HG02840 (cell line): Measurements from ENCODE around the gene USP37.
"Not testable (repeated sequence)": the region's sequence is repeated elsewhere in the genome, so short reads cannot be mapped to it uniquely, and the experiment has no call there.

Experiments
- ATAC-seq: cut with Tn5 transposase; IDR thresholded peaks from one replicate; pipeline ENCODE4 v1.9.1; 2021; ENCODE audit warnings: mild to moderate bottlenecking, moderate library complexity, moderate number of reproducible peaks; ENCODE audit not compliant: unreplicated experiment, low FRiP score

Gene USP37

DNA sequence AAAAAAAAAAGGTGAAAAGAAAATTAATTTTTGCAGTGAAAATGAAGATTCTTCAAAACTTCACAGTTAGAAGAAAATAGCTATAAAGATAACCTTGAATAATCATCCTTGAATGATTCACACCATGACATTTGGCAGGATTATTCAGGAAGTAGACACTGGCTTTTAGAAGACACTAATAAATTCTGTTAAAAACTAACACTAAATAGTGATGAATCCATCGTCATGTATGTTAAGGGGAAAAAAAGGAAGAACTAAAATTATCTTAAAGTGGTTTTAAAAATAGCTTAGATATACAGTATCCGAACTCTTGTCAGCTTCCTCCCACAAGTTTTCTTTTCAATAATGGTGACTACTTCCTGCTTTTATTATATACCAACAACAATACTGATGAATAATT lies 10.2 kb downstream of the USP37 start:
- ATAC-seq, result no peak

DNA sequence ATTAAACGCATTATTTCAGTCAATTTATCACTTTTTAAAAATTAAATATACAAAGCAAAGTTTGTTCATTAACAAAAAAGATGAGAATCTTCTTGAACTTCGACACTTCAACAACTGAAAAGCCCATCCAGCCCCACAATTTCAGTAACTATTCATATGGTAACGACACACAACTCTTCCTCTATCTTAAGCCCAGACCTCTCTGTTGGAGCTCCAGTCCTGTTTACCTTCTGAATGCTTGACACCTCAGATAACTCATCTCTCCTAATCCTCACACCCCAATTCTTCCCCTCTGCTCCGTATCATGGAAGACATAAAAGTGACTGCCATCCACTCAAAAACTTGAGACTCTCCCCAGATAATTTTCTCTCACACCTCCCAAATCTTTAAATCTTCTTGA lies 12.6 kb downstream of the USP37 start:
- ATAC-seq, result no peak

DNA sequence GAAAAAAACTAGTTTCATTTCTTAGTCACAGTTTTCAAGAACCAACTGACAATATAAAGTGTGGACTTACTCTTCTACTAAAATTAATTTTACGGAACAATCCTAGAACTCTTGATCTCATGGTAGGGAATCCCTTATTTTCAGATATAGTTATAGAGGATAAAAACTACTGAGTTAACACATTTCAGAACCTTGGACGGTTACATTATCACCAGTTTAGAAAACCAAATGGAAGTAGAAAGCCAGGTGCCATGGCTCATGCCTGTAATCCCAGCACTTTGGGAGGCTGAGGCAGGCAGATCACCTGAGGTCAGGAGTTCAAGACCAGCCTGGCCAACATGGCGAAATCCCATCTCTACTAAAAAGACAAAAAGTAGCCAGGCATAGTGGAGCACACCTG lies 13.9 kb downstream of the USP37 start:
- not testable (repeated sequence) for ATAC-seq

DNA sequence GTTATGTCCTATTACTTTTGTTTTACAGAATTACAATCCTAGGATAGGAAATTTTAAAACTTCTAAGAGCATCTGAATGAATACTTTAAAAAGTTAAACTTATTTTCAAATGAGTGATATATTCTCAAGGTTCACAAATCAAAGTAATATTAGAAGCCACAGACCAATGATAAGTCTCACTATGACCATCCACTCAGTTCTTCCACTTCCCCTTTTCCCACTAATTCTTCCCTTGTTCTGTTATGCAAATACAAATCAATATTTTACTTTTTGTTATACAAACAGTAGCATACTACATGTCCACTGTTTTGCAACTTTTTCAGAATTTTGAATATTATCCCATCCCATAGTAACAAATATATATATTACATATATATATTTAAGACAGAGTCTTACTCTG lies 20.2 kb downstream of the USP37 start:
- ATAC-seq, result no peak

DNA sequence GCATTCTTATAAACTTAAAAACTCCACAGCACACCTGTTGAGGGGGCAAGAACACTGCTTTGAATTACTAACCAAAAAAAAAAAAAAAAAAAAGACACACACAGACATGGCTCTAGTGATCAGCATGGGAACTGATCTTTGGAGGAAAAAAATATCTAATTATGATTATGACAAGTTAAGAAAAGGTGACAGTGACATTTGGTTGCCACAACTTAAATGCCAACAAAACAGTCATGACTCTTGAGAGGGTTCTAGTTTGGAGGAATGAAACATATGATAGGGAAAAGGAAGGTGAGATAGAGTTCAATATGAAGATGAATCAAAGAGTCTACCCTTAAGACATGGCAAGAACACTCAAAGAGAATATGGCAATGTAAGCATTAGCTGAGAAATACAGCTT lies 20.6 kb downstream of the USP37 start:
- no peak for ATAC-seq

DNA sequence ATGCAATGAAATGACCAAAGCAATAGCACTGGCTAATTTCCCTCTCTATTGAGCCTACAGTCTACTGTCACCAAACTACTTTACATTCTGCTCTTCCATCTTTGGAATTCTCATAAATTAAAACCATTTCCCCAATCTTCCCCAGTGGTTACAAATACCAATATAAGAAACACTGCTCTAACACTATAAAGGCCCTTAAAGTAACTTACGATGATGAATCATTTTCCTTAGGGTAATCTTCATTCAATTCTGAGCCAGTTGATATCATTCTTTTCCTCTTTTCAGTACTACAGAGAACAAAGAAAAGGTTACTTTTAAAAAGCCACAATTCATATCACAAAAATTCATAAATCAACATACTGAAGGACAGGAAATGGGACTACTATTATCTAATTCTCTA lies 22.1 kb downstream of the USP37 start:
- no peak for ATAC-seq

DNA sequence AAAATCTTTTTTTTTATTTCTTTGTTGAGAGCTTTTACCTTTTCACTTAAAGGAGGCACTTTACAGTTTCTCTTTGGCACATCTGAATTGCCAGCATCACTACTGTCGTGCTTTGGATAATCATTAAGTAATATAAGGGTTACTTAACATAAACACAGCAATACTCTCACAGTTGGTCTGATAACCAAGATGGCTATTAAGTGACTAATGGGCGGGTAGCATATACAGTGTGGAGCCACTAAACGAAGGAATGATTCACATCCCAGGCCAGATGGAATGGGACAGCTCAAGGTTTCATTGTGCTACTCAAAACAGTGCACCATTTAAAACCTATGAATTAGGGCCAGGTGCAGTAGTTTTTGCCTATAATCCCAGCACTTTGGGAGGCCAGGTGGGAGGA lies 28.1 kb downstream of the USP37 start:
- no peak for ATAC-seq

DNA sequence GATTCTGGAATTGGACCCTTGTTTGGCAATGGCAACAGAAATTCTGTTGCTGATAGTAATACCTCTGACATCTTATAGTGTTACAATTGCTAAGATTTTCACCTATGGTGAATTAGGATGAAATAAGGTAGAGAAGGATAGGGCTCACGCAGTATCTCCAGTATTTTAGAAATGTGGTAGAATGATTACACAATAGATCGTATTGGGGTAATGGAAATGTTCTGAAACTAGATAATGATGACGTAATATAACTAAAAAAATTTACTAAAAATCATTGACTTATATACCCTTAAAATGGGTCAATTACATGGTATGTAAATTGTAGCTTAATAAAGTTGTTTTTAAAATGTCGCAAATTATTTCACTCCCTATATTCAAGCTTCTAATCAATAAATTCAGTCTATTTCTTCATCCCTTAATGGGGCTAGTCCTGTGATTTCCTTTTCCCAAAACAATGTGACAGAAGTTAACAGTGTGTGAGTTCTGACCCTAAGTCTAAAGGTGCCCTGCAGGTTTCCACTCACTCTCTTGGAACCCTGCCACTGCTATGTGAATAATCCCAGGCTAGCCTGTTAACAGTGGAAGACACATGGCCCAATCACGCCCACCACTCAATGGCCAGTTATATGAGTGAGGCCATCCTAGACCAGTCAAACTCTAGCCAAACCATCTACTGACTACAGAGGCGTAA lies 31.2 kb downstream of the USP37 start:
- no peak for ATAC-seq

DNA sequence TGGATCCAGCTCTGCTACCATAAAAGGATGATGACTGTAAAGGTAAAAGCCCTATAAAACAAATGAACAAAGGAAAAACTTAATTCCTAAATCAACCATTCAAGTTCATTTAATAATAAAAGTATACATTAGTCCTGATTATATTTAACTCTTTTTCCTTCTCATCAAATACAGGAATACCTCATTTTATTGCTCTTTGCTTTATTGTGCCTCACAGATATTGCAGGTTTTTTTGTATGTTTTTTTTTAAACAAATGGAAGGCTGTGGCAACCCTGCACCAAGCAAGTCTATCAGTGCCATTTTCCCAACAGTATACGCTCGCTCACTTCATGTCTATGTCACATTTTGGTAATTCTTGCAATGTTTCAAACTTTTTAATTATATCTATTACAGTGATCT lies 38.2 kb downstream of the USP37 start:
- ATAC-seq, result no peak

DNA sequence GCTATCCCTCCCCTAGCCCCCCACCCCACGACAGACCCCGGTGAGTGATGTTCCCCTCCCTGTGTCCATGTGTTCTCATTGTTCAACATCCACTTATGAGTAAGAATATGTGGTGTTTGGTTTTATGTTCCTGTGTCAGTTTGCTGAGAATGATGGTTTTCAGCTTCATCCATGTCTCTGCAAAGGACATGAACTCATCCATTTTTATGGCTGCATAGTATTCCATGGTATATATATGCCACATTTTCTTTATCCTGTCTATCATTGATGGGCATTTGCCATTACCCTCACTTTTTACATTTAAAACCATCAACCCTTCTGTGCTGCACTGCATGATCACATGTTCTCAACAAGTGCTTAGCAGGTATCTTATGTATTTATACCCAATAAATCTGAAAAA lies 39.7 kb downstream of the USP37 start:
- ATAC-seq, result not testable (repeated sequence)

DNA sequence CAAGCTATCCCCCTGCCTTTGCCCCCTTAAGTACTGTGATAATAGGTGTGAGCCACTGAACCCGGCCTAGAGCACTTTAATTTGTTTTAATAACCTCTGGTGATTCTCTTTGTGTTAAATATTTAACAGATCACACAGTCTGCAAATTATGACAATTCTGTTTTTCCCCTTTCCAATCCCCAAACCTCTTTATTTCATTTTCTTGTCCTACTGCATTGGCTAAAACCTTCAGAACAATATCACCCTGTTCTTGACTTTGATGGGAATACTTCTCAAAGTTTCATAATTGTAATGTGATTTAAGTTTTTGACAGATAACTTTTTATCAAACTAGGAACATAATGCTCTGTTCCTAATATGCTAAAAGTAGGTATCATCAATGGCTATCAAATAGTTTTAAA lies 44.5 kb downstream of the USP37 start:
- ATAC-seq, result no peak

DNA sequence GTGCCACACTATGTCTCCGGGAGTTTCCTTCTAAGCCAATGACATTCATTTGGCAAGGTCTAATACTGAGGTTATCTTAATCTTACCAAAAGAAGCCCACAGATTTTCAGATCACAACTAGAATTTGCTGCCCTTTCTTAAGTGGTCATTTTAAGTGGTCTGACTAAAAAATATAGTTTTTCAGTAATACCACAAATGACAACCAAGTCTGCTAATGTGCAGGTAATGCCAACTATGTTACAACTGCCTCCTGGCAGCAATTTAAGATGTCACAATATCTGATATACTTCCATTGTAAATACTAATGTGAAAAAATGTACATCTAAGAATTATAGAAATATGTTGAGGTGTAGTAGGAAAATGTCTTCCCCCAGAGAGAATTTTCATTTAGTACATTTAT lies 49.3 kb downstream of the USP37 start:
- ATAC-seq, result no peak

DNA sequence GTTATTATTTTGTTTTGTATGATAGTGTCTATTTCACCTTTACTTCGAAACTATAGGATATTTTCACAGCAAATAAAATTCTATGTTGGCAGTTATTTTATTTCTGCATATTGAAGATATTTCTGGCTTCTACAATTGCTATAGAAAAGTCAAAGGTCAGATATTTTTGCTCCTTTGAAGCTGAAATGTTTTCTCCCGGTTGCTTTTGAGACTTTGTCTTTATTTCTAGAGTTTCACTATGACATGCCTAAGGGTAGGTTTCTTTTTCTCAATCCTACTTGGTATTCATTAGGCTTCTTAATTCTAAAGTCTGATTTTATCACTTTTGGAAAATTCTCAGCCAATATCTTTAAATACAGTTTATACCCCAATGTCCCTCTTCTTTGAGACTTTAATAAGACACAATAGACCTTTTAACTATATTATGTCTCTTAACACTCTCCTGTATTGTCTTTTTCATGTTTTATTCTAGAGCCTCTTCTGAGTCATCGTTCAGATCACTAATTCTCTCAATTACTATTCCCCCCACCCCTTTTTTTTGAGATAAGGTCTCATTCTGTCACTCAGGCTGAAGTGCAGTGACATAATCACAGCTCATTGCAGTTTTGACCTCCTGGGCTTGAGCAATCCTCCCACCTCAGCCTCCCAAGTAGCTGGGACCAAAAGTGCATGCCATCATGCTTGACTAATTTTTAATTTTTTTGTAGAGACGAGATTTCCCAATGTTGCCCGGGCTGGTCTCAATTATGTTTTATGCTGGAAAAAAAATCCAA lies 50.5 kb downstream of the USP37 start:
- ATAC-seq, result no peak

DNA sequence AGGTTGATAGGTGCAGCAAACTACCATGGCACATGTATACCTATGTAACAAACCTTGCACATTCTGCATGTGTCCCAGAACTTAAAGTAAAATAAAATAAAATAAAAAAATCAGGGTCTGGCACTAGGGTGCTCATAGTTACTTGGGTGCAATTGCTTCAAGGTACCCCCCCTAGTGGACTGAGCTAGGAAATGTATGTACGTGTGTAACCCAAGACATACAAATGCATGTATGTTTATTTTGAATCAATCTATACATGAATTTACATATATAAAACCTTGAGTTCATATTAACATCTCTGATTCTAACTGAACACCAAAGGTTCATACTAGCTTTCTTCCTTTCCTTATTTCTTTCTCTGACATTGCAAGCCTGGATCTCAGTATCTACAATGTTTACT lies 51.5 kb downstream of the USP37 start:
- ATAC-seq, result no peak

DNA sequence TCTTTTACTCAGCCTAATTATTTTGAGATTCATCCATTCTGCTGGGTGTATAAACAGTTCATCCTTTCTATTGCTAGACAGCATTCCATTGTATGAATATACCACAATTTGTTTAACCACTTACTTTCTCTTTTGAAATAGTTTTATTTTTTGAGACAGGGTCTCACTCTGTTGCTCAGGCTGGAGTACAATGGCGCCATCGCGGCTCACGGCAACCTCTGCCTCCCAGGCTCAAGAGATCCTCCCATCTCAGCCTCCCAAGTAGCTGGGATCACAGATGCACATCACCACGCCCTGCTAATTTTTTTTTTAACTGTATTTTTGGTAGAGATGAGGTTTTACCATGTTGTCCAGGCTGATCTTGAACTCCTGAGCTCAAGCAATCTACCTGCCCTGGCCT lies 54.5 kb downstream of the USP37 start:
- no peak for ATAC-seq

DNA sequence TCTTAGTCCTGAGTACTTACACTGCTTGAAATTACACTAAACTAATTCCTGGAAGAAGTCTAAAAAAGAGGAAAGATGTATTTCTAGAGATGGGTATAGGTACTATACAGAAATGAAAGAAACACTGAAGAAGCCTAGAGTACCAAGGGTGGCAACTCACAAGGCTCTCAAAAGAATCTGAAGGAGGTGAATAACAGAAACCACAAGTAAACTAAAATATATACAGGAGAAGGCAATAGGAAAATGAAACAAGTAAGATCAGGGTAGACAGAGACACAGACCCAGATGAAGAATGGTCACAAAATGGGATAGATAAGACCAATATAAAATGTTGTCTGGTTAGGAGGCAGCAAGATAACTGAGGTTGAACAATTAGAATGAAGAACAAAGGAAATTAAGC lies 59.9 kb downstream of the USP37 start:
- no peak for ATAC-seq

DNA sequence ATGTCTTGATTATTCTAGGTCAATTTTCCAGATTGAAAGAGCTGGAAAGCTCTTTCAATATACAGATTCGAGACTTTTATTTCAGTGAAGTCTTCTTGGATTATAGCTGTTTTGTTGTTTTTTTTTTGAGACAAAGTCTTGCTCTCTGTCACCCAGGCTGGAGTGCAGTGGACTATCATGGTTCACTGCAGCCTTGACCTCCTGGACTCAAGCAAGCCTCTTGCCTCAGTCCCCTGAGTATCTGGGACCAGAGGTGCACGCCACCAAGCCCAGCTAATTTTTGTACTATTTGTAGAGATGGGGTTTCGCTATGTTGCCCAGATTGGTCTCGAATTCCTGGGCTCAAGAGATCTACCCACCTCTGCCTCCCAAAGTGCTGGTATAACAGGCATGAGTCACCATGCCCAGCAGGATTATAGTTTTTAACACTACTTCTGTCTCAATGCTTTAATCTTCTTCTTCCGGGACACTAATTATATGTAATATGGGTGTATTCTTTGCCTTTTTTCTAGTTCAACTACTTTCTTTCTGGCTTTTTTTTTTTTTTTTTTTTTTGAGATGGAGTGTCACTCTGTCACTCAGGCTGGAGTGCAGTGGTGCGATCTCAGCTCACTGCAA lies 62.3 kb downstream of the USP37 start:
- ATAC-seq, result no peak

DNA sequence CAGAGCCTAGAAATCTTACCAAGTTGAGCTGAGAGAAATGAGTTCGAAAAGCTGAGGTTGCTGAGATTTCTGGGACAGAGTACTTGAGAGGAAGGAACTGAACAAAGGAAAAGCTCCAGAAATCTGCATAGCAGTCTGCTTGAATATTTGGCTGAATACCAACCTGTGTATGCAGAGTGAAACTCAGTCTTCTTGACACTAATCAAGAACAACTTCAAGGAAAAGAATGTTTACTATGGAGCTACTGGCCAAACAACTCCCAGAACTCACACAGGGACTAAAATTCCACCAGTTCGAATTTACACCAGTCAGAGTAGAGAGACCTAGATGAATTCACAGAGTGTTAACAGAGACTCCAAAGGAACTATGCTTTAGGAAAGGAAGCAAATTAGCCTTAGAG lies 66.5 kb downstream of the USP37 start:
- no peak for ATAC-seq

DNA sequence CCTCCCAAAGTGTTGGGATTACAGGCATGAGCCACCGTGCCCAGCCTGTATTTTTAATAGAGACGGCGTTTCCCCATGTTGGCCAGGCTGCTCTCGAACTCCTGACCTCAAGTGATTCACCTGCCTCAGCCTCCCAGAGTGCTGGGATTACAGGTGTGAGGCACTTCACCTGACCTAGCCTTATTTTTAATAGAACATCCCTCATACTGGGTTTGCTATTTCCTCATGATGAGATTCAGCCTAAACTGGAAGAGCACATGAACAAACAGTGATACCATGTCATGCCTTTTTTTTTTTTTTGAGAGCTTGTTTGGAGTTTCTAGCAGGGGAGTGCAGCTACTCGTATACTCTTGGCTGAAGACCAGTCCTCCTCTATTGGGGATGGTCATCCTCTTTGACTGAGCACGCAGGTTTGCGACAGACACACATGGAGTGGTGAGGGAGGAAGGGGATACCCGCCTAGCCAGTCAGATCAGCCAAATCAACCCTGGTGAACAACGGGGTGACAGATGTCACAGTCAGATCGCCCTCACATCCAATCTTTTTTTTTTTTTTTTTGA lies 67.6 kb downstream of the USP37 start:
- no peak for ATAC-seq

DNA sequence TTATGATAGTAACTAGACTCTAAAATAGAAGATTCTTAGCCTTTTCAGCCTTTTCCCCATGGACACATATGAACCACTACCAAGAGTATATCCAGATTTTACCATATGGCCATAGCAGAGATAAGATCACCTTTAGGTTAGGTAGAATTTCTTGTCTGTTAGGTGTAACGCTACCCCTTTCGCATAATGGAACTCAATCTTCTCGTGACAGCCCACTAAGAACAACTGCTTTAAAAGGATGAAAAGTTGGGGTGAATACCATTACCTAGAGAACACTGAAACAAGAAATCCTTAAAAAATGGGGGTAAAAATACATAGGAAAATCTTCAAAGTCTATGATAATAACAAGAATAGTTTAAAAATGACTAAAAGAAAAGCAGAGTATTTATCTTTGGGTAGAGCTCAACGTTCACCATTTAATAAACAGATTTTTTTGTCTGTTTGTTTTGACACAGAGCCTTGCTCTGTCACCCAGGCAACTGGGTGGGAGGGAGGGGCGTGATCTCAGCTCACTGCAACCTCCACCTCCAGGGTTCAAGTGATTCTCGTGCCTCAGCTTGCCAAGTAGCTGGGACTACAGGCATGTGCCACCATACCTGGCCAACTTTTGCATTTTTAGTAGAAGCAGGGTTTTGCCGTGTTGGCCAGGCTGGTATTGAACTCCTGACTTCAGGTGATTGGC lies 82.0 kb downstream of the USP37 start:
- ATAC-seq, result no peak

DNA sequence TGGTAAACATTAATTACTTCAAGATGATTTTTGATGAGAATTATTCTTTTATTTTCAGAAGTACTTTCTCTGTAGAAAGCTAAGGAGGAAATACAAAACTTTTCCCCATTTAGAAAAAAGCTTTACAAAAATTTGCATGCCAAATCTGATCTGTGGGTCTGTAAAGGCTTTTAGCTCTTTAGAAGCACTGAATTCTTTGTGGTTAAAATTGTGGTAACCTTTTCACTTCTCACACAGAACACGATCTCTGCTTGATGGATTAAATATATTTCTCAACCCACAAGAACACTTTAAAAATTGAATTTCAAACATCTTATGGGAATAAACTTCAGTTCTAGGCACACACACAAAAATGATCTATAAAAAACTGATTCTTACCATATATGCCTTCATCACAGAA lies 85.5 kb downstream of the USP37 start:
- no peak for ATAC-seq
